SK-N-SH treated with all-trans-retinoic acid at 6 μM for 48 hours (cell line): Measurements from ENCODE around the gene MTERF1.

Source experiments
- ATAC-seq: fragments of 200-7000 bp; cut with Tn5 transposase; 3 replicates; pipeline ENCODE4 v1.9.1; 2020; ENCODE audit warnings: mild to moderate bottlenecking, moderate library complexity
- BACH2 ChIP-seq: fragments of 250-450 bp; sonication (Bioruptor Pico); IDR thresholded peaks from 2 replicates; pipeline ENCODE4 v1.9.0; 2021; ENCODE audit warnings: mild to moderate bottlenecking, borderline replicate concordance
- CREB5 ChIP-seq: fragments of 250-450 bp; sonication (Bioruptor Pico); IDR thresholded peaks from 2 replicates; pipeline ENCODE4 v1.5.1; 2020; ENCODE audit warnings: low read depth, mild to moderate bottlenecking, moderate library complexity
- CSRNP3 ChIP-seq: fragments of 250-450 bp; sonication (Bioruptor Pico); IDR thresholded peaks from 2 replicates; pipeline ENCODE4 v1.5.1; 2021; ENCODE audit warnings: mild to moderate bottlenecking, moderate library complexity
- ESRRG ChIP-seq: fragments of 250-450 bp; sonication (Bioruptor Pico); IDR thresholded peaks from 2 replicates; pipeline ENCODE4 v1.6.1; 2021; ENCODE audit warnings: mild to moderate bottlenecking
- GLIS3 ChIP-seq: fragments of 250-450 bp; sonication (Bioruptor Pico); IDR thresholded peaks from 2 replicates; pipeline ENCODE4 v1.5.0; 2020; ENCODE audit warnings: mild to moderate bottlenecking, moderate library complexity
- ISL1 ChIP-seq: fragments of 250-450 bp; sonication (Bioruptor Pico); IDR thresholded peaks from 2 replicates; pipeline ENCODE4 v2.1.2; 2022; ENCODE audit warnings: mild to moderate bottlenecking, moderate library complexity
- OSR1 ChIP-seq: fragments of 250-450 bp; sonication (Bioruptor Pico); IDR thresholded peaks from 2 replicates; pipeline ENCODE4 v1.8.0; 2022; ENCODE audit warnings: moderate library complexity, mild to moderate bottlenecking, inconsistent platforms
- PATZ1 ChIP-seq: fragments of 250-450 bp; sonication (Bioruptor Pico); IDR thresholded peaks from 2 replicates; pipeline ENCODE4 v1.8.0; 2020; ENCODE audit warnings: mild to moderate bottlenecking, moderate library complexity, borderline replicate concordance
- POU6F1 ChIP-seq: fragments of 250-450 bp; sonication (Bioruptor Pico); IDR thresholded peaks from 2 replicates; pipeline ENCODE4 v1.8.0; 2021; ENCODE audit warnings: low read depth, mild to moderate bottlenecking, moderate library complexity, borderline replicate concordance
- PPARA ChIP-seq: fragments of 250-450 bp; sonication (Bioruptor Pico); IDR thresholded peaks from 2 replicates; pipeline ENCODE4 v1.5.0; 2020; ENCODE audit warnings: mild to moderate bottlenecking, borderline replicate concordance
- RARB ChIP-seq: fragments of 250-450 bp; sonication (Bioruptor Pico); IDR thresholded peaks from 2 replicates; pipeline ENCODE4 v1.8.0; 2021; ENCODE audit warnings: mild to moderate bottlenecking, moderate library complexity
- SNAI2 ChIP-seq: fragments of 250-450 bp; sonication (Bioruptor Pico); IDR thresholded peaks from 2 replicates; pipeline ENCODE4 v1.5.0; 2020; ENCODE audit warnings: mild to moderate bottlenecking, moderate library complexity
- TOX ChIP-seq: fragments of 250-450 bp; sonication (Bioruptor Pico); IDR thresholded peaks from 2 replicates; pipeline ENCODE4 v1.8.0; 2021; ENCODE audit warnings: mild to moderate bottlenecking, moderate library complexity, borderline replicate concordance
- TSHZ2 ChIP-seq: fragments of 250-450 bp; sonication (Bioruptor Pico); IDR thresholded peaks from 2 replicates; pipeline ENCODE4 v1.5.0; 2020; ENCODE audit warnings: mild to moderate bottlenecking, moderate library complexity
- ZC3H10 ChIP-seq: fragments of 250-450 bp; sonication (Bioruptor Pico); IDR thresholded peaks from 2 replicates; pipeline ENCODE4 v1.5.1; 2021; ENCODE audit warnings: mild to moderate bottlenecking, moderate library complexity
- ZFP3 ChIP-seq: fragments of 250-450 bp; sonication (Bioruptor Pico); IDR thresholded peaks from 2 replicates; pipeline ENCODE4 v1.5.0; 2020; ENCODE audit warnings: mild to moderate bottlenecking, moderate library complexity
- ZFP30 ChIP-seq: fragments of 450-650 bp; formaldehyde crosslinking; IDR thresholded peaks from 2 replicates; pipeline ENCODE4 v1.5.0; 2022; ENCODE audit warnings: mild to moderate bottlenecking, moderate library complexity
- ZNF565 ChIP-seq: fragments of 450-650 bp; formaldehyde crosslinking; conservative IDR thresholded peaks from 2 replicates; pipeline ENCODE4 v1.5.0; 2020; ENCODE audit warnings: low read depth, mild to moderate bottlenecking, moderate library complexity
- ZNF70 ChIP-seq: fragments of 450-650 bp; formaldehyde crosslinking; IDR thresholded peaks from 2 replicates; pipeline ENCODE4 v1.5.0; 2020; ENCODE audit warnings: mild to moderate bottlenecking, moderate library complexity
- ZNF8 ChIP-seq: fragments of 450-650 bp; formaldehyde crosslinking; IDR thresholded peaks from 2 replicates; pipeline ENCODE4 v1.5.0; 2020; ENCODE audit warnings: mild to moderate bottlenecking, moderate library complexity

Gene MTERF1

GRCh38 chr7:91916051-91916440, 35.5 kb upstream of the MTERF1 start:
- TF ChIP-seq TSHZ2 (CRISPR knock-in tag) (no peak), PATZ1 (CRISPR knock-in tag) (no peak), ZNF8 (no peak), ZFP3 (CRISPR knock-in tag) (no peak), CSRNP3 (CRISPR knock-in tag) (no peak), ZFP30 (CRISPR knock-in tag) (no peak), ISL1 (no peak), ZNF565 (no peak), BACH2 (CRISPR knock-in tag) (no peak), OSR1 (CRISPR knock-in tag) (no peak), SNAI2 (CRISPR knock-in tag) (no peak), POU6F1 (CRISPR knock-in tag) (no peak)
- ATAC-seq, result no peak

- ATAC-seq, result no peak
- TF ChIP-seq PATZ1 (CRISPR knock-in tag) (no peak), ZNF70 (CRISPR knock-in tag) (no peak), ISL1 (no peak), OSR1 (CRISPR knock-in tag) (no peak), ZNF565 (no peak), PPARA (no peak), ZC3H10 (CRISPR knock-in tag) (no peak), SNAI2 (CRISPR knock-in tag) (no peak), BACH2 (CRISPR knock-in tag) (no peak), TSHZ2 (CRISPR knock-in tag) (no peak), CREB5 (CRISPR knock-in tag) (no peak), ZFP3 (CRISPR knock-in tag) (no peak), RARB (CRISPR knock-in tag) (no peak), POU6F1 (CRISPR knock-in tag) (no peak), ZNF8 (no peak), TOX (CRISPR knock-in tag) (no peak), GLIS3 (CRISPR knock-in tag) (no peak), ZFP30 (CRISPR knock-in tag) (no peak), ESRRG (CRISPR knock-in tag) (no peak)
These were observed 35.0 kb upstream of the MTERF1 start for GRCh38 chr7:91915401-91916050.
